SU-DHL-6 (cell line): Measurements from ENCODE around the gene TLK2.

Source experiments
- EZH2phosphoT487 ChIP-seq: fragments of 200-600 bp; sonication (generic), shearing (Covaris generic); conservative IDR thresholded peaks from 2 replicates; pipeline ENCODE4 v1.6.1; 2018; ENCODE audit warnings: mild to moderate bottlenecking, antibody characterized with exemption, low read length, moderate library complexity, mixed read lengths
- TF ChIP-seq, protein P1 (sequence below): fragments of 200-600 bp; sonication (generic); IDR thresholded peaks from one replicate; pipeline ENCODE4 v1.5.1; 2017; ENCODE audit warnings: antibody characterized with exemption, mild to moderate bottlenecking, low read length, moderate library complexity; ENCODE audit not compliant: insufficient read depth, poor library complexity, severe bottlenecking

DNA sequence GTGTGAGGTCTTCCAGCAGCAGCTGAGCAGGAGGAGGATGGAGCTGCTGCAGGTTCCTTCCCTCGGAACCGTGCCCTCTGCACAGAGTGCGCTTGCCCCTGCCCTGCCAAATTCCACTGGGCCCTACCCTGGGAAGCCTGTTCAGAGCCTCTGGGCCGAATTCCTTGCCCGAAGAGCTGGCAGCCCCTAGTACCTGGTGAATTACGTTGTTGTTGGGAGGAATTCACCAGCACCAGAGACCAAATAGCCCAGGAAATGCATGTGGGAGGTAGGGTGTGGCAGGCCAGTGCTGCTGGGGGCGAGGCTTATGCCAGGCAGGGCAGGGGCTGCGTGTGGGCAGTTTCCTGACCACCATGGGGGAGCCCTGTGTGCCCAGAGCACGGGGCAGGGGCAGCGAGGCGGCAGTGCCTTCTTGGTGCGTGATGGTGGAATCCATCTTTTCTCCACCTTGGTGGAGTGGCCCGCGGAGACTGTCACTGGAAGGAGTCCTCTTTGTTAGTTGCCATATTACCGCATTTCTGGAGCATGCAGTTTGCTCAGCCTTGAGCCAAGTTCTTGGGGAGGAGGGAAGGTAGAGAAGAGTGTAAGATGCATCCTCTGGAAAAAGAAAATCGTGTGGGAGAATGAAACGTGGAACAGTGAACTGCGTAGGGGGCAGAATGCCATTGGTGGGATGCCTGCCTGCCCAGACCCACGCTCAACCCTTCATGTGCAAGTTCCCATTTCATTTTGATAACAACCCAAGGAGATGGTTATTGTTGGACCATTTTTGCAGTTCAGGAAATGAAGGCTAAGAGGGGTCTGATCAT, 151.1 kb downstream of the TLK2 start:
- TF ChIP-seq, protein P1, sequence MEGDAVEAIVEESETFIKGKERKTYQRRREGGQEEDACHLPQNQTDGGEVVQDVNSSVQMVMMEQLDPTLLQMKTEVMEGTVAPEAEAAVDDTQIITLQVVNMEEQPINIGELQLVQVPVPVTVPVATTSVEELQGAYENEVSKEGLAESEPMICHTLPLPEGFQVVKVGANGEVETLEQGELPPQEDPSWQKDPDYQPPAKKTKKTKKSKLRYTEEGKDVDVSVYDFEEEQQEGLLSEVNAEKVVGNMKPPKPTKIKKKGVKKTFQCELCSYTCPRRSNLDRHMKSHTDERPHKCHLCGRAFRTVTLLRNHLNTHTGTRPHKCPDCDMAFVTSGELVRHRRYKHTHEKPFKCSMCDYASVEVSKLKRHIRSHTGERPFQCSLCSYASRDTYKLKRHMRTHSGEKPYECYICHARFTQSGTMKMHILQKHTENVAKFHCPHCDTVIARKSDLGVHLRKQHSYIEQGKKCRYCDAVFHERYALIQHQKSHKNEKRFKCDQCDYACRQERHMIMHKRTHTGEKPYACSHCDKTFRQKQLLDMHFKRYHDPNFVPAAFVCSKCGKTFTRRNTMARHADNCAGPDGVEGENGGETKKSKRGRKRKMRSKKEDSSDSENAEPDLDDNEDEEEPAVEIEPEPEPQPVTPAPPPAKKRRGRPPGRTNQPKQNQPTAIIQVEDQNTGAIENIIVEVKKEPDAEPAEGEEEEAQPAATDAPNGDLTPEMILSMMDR: no peak
- TF ChIP-seq EZH2phosphoT487: no peak
